Measurements from ENCODE around the gene SCAMP4.

SCAMP4 gene

GRCh38 chr19:1917146-1917545 is 11.9 kb downstream of the SCAMP4 start:
- DNase-seq, result no peak

DNA sequence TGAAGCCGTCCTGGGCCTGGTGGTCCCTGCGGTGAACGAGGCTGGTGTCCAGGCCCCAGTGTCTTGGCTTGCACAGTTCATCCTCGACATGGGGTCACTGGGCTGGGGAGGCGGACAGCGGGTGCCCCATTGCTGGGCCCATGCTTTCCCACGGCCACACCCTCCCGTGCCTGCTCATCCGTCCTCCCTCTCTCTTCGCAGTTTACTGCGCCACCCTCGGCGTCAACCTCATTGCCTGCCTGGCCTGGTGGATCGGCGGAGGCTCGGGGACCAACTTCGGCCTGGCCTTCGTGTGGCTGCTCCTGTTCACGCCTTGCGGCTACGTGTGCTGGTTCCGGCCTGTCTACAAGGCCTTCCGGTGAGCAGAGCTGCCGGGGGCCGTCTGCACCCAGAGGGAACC is 12.7 kb downstream of the SCAMP4 start:
- no peak for DNase-seq

- no peak for DNase-seq
Observed at GRCh38 chr19:1918975-1919374, 13.8 kb downstream of the SCAMP4 start.

- no peak for DNase-seq
Observed at GRCh38 chr19:1920644-1921043, 15.4 kb downstream of the SCAMP4 start.

DNA sequence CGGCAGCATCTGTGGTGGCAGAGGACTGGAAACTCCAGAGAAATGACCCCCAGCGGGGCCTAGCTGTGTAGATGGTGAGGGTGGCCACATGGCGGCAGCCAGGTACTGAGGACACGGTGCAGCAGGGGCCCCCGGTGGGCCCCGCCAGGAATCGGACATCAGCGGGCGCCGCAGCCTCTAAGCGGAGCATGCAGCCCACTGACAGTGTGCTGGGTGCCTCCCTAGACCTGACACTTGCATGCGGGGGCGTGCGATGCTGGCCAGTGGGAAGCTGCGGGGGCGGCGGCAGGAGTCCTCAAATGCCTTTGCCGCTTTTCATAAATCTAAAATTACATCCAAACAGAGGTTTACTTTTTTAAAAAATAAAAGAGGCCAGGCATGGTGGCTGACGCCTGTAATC is 16.1 kb downstream of the SCAMP4 start:
- no peak for DNase-seq

GRCh38 chr19:1921825-1922224 is 16.6 kb downstream of the SCAMP4 start:
- DNase-seq, result no peak

GRCh38 chr19:1922803-1923202 is 17.6 kb downstream of the SCAMP4 start:
- no peak for DNase-seq

- no peak for DNase-seq
Observed at GRCh38 chr19:1923319-1923718, 18.1 kb downstream of the SCAMP4 start.

DNA sequence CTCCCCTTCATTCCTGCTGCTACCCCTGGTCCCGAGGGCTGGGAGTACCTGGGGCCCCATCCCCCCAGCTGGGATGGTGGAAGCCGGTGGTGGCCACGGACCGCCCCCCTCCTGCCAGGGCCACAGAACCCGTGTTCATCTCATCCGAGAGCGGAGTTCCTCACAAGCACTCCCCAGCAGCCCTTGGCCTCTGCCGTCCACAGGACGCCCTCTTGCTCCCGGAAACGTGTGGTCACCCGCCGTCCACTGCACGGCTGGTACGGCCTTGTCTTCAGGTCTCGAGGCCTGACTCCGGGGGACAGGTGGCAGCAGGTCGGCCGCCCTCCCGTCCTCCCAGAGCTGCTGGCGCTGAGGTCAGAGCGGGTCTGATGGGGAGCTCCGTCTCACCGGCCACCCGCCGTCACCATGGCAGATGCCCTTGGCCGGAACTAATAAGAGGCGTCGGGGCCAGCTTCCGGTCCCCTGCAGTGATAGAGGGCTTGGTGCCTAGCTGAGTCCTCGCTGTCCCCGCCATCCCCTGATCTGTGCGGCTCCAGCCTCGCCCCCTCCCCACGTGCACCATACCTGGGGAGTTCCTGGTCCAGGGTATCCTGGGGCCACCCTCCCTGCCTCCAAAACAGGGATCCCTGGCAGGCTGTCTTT is 19.2 kb downstream of the SCAMP4 start:
- DNase-seq, result peak; percentile 48

- no peak for DNase-seq
Observed at GRCh38 chr19:1925544-1925943, 20.3 kb downstream of the SCAMP4 start.

DNA sequence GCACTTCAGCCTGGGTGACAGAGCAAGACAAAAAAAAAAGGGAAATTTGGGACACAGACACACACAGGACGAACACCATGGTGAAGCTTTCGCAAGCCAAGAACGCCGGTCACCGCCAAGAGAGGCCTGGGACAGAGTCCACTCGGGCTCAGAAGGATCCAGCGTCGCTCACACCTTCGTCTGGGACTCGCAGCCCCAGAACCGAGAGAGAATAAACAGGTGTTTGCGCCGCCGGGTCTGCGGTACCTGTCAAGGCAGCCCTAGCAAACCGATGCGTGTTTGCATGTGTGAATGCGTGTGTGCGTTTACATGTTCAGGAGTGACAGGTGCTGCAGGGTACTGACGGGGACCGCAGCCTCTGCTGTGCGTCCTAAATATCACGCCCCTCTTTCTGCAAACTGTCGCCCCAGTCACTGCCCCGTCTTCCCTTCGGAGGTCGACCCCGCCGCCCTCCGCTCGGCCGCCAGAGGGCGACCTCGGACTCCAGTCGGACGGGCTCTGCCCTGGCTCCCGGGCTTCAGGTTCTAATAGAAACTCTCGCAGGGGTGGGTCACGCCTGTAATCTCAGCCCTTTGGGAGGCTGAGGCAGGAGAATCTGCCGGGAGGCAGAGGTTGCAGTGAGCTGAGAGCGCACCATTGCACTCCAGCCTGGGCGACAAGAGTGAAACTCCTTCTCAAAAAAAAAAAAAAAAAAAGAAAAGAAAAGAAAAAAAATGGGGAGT is 24.0 kb downstream of the SCAMP4 start:
- DNase-seq, result peak; percentile 89

DNA sequence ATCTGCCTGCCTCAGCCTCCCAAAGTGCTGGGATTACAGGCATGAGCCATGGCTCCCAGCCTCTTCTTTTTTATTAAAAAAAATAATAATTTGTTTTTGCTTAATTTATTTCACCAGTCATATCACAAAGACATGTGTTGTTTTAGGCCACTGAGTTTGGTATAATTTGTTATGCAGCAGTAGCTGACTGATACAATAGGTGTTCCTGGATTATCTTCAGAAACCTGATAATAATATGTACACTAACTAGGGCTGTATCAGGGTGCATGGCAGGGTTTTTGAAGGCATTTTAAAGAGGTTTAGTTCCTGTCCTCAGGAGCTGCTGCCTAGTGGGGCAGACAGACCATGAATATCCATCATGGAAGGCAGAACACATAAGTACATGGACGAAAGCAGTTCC is 26.2 kb downstream of the SCAMP4 start:
- no peak for DNase-seq

GRCh38 chr19:1932395-1932794 is 27.2 kb downstream of the SCAMP4 start:
- DNase-seq, result no peak

- DNase-seq, result no peak
Observed at GRCh38 chr19:1933244-1933643, 28.0 kb downstream of the SCAMP4 start.

DNA sequence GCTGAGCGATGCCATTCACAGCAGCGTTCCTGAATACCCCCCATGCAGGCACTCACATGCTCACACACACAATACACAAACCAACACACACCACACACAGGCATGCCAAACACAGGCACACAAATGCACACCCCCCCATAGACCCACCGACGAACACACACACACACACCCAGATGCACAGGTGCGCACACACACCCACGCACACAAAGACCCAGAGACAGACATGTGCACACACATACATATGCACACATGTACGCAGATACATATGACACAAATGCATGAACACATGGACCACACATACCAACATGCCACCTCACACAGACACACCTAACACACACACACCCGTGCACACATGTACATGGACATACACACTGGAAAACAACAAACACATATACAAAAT is 28.7 kb downstream of the SCAMP4 start:
- DNase-seq, result no peak

DNA sequence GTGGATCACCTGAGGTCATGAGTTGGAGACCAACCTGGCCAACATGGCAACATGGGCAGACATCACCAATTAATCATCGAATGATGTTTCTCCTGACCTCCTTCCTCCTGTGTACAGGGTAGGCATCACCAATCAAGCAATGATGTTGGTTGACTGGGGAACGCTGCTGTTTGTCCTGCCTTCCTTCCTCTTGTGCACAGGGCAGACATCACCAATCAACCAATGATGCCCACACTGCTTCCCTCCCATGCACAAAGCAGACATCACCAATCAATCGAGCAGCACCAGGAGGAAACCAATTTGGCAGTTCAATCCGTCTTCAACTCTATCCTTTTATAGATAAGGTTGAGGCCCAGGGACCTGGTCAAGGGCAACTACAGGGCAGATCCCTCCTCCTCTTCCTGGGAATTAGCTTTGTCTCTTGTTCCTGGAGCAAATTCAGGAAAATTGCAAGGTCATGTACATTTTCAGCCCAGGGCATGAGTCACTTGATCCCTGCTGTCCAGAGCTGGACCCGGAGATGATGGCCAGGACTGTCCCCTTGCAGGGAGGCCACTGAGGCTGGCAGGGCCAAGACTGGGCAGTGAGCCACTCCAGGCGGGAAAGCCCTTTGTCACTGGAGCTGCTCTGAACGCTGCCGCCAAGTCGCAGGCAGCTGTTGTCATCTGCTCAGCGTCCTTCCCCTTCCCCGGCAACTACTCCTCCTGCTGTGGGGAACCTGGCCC is 30.4 kb downstream of the SCAMP4 start:
- DNase-seq, result no peak

DNA sequence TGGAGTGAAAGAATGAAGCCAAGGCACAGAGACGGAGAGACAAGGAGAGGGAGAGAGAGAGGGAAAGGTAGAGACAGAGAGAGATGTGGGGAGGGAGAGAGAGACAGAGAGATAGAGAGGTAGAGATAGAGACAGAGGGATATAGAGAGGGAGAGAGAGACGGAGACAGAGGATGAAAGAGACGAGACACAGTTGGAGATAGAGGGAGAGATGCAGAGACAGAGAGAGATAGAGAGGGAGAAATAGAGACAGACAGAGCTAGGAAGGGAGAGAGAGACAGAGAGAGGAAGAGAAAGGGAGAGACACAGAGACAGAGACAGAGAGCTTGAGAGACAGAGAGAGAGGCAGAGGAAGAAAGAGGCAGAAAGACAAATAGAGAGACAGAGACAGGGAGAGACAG is 31.2 kb downstream of the SCAMP4 start:
- no peak for DNase-seq

GRCh38 chr19:1936916-1937610 is 31.9 kb downstream of the SCAMP4 start:
- no peak for DNase-seq

DNA sequence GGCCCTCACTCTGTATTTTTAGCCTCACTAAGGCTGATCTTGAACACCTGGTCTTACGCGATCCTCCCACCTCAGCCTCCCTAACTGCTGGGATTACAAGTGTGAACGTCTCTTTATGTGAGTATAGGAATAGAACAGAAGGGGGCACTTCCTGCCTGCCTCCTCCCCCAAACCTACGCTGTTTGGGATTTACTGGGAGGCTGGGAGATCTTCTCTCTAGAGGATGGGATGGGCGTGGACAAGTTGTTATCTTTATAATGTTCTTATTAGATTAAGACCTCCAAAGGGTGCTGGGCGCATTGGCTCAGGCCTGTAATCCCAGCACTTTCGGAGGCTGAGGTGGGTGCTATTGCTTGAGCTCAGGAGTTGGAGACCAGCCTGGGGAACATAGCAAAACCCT is 32.9 kb downstream of the SCAMP4 start:
- DNase-seq, result no peak

GRCh38 chr19:1941146-1942077 is 36.2 kb downstream of the SCAMP4 start, which contains the start of gene CSNK1G2:
CSNK1G2 (plus strand) TSS chr19:1941172; CDS start chr19:1969773, 28,601 bp downstream.
- DNase-seq, result no peak

DNA sequence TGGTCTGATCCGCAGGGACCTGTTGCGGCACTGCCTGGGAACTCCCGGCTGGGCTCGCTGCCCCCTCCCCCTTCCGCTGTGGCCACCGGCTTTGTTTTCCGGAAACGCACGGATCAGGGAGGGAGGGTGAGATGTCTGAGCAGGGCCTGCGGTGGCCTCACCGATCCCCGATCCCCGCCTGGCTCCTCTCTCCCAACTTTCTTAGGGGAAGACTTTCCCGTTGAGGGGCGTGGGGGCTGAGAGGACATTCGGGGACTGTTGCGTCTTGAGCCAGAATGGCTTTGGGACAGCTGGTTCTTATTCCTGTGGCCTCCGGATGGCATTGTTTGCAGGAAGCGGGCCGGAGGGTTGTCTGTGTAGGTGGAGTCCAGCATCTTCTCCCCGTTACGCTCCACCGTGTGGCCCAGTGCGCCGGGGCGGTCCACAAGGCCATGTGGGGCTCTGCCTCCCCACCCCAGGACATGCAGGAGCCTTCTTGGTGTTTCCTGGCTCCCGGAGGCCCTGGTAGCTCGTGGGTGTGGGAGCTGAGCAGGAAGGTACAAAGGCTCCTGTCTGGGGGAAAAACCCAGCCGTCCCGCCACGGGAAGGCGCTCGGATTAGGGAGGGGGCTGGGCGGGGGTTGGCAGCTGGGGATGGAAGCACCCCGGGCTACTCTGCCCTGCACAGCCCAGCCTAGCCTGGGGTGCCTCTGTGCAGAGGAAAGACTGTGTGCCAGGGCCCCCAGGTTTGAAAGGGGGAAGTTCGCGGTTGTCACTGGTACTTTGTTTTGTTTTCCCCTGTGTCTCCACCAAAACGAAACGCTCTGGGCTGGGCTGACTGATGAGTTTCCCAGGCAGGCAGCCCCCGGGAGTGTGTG is 37.1 kb downstream of the SCAMP4 start:
- peak; percentile 95 for DNase-seq
